Endometrial microvascular endothelial cells (primary cell): ENCODE results near the gene PDCD11. TPM values are rescaled to one million over a fixed set of nuclear protein-coding genes. Genes with fewer than 3 reads are reported as not detected.

Experiments
- in situ Hi-C: cut with HindIII; loops from 2 replicates; pipeline ENCODE4 v1.10.0; 2017; ENCODE audit warnings: low sequenced_read_pairs, low pct_unique_long_range_greater_than_20kb; ENCODE audit errors: inconsistent ontology term
- total RNA-seq: library from RNA; depleted of rRNA; stranded (reverse); fragments of >200 nt; gene quantifications from one replicate; pipeline ENCODE4 v1.2.3, GENCODE V29; 2015; ENCODE audit errors: inconsistent ontology term

The PDCD11 gene
- total RNA-seq, 1 donor from 2014 or later: 43.3 TPM

GRCh38 chr10:103415581-103415980 is 19.2 kb downstream of the PDCD11 start:
- in situ Hi-C loops: loop anchor here (10.0 kb wide), 1 partner anchor 79 kb away; the partner anchor contains the start of gene NEURL1

GRCh38 chr10:103416436-103417147 is 20.2 kb downstream of the PDCD11 start:
- in situ Hi-C loops: loop anchor here (10.0 kb wide), 1 partner anchor 78 kb away; the partner anchor contains the start of gene NEURL1

GRCh38 chr10:103417148-103417469 is 20.7 kb downstream of the PDCD11 start:
- in situ Hi-C loops: loop anchor here (10.0 kb wide), 1 partner anchor 78 kb away; the partner anchor contains the start of gene NEURL1

- in situ Hi-C loops: loop anchor here (10.0 kb wide), 1 partner anchor 77 kb away; the partner anchor contains the start of gene NEURL1
Measured at GRCh38 chr10:103417601-103418000, 21.2 kb downstream of the PDCD11 start.

DNA sequence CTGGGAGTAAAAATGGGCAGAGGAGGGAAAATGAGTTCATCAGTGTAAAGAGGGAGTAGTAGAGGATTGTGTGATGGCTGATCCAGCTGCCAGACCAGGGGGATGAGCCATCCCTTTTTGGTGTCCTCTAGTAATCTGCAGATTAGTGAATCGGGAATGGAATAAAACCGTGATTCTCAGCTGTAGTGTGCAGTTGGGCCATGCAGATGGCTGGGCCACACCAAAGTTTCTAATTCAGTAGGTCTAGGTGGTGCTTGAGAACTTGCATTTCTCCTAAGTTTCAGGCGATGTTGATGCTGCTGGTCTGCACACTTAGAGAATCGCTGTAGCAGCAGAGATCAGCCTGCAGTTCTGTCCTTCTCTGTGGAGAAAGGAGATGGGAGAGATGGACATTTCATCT is 22.7 kb downstream of the PDCD11 start:
- in situ Hi-C loops: loop anchor here (10.0 kb wide), 1 partner anchor 76 kb away; the partner anchor contains the start of gene NEURL1

DNA sequence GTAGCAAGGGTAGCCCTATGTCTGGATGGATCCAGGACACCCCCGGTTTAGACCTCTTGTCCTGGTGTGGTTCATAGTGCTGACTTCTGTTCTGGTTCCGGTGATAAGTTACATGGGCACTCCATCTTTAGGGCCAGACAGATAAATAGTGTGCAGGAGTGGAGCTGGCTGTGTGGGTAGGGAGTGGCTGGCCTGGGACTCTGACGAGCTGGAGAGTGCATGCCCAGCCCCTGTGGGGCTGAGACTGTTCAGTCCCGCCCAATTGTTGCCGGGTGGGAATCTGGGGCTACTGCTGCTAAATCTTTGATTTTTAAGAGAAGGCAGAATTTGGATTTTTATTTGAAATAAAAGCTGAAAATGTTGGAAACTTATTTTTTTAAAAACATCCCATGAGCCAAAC is 27.3 kb downstream of the PDCD11 start:
- in situ Hi-C loops: no loop called here

- in situ Hi-C loops: no loop called here
Measured at GRCh38 chr10:103427866-103428265, 31.4 kb downstream of the PDCD11 start.

DNA sequence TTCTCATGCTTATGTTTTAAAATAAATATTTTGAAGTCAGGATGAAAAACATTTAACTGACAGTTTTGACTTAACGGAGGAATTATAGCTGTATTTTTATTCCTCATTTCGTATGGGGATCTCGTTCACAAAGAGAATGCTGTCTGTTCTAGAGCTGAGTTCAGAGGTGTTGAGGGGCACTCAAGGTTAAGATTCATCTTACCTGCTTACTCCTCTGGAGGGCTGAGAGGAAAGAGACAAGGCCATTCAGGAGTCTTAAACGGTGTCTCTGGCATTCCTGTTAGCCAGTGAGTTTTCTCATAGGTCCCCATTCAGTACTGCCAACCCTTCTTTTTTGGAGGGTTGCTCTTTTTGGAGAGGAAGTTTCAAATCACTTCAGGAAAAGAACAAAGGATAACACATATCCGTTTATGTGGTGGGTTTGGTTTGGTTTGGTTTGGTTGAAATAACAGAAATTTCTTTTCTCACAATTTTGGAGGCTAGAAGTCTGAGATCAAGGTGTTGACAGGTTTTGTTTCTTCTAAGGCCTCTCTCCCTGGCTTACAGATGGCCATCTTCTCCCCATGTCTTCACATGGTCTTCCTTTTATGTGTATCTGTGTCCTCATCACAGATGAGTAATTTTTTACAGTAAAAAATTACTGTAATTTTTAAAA is 32.7 kb downstream of the PDCD11 start:
- in situ Hi-C loops: no loop called here

DNA sequence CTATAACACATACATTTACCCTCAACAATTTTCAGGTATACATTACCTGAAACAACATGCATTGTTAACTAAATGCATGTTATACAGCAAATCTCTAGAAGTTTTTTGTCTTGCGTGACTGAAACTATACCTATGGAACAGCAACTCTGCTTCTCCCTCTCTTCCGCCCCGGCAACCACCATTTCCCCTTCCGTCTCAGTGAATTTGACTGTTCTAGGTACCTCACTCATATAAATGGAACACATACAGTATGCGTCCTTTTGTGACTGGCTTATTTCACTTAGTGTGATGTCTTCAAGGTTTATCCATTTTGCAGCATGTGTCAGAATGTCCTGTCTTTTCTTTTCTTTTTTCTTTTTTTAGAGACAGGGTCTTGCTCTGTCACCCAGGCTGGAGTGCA is 33.2 kb downstream of the PDCD11 start:
- in situ Hi-C loops: no loop called here

- in situ Hi-C loops: no loop called here
Measured at GRCh38 chr10:103431902-103432301, 35.5 kb downstream of the PDCD11 start.

GRCh38 chr10:103433858-103434257 is 37.4 kb downstream of the PDCD11 start:
- in situ Hi-C loops: no loop called here

GRCh38 chr10:103439776-103440175 is 43.4 kb downstream of the PDCD11 start:
- in situ Hi-C loops: no loop called here

DNA sequence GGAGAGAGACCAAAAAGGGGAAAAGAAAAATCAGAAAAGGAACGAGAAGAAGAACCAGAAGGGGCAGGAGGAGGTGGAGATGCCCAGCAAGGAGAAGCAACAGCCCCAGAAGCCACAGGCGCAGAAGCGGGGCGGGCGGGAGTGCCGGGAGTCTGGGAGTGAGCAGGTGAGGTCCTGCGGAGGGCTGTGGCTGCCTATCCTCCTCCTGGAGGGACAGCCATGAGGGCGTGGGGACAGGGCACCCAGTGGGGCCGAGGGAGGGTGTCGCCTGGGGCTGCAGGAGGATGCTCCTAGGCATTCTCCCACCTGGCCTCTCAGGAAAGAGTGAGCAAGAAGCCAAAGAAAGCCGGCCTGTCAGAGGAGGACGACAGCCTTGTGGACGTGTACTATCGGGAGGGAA is 44.0 kb downstream of the PDCD11 start:
- in situ Hi-C loops: no loop called here

- in situ Hi-C loops: no loop called here
Measured at GRCh38 chr10:103441206-103441605, 44.8 kb downstream of the PDCD11 start.

GRCh38 chr10:103441611-103442010 is 45.2 kb downstream of the PDCD11 start:
- in situ Hi-C loops: no loop called here

DNA sequence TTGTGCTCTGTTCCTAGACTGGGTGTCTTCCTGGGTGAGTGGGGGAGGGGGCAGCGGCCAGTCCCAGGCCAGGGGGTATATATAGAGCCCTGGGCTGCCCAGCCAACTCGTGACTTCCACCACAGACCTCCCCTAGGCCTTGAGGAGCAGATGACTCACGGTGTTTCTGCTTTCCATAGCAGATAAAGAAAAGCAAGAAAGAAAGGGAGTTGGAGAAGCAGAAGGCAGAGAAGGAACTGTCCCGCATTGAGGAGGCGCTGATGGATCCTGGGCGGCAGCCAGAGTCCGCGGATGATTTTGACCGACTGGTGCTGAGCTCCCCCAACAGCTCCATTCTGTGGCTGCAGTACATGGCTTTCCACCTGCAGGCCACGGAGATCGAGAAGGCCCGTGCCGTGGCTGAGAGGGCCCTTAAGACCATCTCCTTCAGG is 45.6 kb downstream of the PDCD11 start:
- in situ Hi-C loops: no loop called here

DNA sequence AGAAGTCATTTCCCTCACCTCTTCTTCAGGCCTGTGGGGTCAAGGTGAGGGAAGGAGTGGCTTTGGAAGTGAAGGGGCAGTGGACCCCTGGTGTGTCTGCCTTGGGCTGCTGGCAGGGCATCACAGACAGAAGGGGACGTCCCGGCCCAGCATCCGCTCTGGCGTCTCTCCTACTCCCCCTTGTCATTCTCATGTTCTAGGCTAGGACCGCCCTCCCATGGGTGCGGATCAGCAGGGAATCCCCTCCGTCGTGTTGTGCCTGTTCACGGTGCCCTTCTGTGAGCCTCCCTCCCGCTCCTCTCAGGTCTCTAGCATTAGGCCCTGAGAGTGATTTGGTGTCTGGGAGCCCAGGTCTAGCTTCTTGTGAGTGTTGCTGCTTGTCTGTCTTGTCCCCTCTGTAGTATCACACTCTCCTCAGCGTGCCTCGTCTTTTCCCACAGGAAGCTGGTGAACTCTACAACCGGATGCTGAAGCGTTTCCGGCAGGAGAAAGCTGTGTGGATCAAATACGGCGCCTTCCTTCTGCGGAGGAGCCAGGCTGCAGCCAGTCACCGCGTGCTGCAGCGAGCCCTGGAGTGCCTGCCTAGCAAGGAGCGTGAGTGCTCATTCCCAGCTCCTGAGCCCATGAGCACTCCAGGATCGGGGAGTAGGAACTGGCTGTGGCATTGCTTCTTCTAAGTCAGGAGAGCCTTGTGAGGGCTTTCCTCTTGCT is 47.2 kb downstream of the PDCD11 start:
- in situ Hi-C loops: no loop called here

GRCh38 chr10:103444478-103444877 is 48.1 kb downstream of the PDCD11 start:
- in situ Hi-C loops: no loop called here

DNA sequence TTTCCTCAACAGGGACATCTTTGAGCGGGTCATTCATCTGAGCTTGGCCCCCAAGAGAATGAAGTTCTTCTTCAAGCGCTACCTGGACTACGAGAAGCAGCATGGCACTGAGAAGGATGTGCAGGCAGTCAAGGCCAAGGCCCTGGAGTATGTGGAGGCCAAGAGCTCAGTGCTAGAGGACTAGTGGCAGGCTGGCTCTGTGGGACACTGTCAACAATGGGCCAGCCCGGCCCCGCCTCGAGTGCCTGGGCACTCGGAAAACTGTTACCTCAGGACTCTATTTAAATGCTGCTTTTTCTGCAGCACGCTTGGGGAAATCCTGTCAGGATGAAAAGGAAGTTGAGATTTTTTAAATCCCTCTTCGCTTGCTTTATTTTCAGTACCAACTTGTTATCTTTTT is 48.9 kb downstream of the PDCD11 start:
- in situ Hi-C loops: no loop called here
